Measurements from ENCODE around the gene SPOUT1.

DNA sequence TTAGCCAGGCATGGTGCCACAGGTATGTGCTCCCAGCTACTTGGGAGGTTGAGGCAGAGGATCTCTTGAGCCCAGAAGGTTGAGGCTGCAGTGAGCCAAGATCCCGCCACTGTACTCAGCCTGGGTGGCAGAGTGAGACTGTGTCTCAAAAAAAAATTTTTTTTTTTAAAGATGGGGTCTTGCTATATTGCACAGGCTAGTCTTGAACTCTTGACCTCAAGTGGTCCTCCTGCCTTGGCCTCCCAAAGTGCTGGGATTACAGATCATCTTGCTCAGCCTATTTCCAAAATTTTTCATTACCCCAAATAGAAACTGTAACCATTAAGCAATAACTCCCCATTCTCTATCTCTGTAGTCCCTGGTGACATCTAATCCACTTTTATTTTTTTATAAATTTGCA, 46.9 kb downstream of the SPOUT1 start:
- TF ChIP-seq, protein P1, sequence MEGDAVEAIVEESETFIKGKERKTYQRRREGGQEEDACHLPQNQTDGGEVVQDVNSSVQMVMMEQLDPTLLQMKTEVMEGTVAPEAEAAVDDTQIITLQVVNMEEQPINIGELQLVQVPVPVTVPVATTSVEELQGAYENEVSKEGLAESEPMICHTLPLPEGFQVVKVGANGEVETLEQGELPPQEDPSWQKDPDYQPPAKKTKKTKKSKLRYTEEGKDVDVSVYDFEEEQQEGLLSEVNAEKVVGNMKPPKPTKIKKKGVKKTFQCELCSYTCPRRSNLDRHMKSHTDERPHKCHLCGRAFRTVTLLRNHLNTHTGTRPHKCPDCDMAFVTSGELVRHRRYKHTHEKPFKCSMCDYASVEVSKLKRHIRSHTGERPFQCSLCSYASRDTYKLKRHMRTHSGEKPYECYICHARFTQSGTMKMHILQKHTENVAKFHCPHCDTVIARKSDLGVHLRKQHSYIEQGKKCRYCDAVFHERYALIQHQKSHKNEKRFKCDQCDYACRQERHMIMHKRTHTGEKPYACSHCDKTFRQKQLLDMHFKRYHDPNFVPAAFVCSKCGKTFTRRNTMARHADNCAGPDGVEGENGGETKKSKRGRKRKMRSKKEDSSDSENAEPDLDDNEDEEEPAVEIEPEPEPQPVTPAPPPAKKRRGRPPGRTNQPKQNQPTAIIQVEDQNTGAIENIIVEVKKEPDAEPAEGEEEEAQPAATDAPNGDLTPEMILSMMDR (IDR thresholded peaks at IDR 0.05; ENCODE audit: low read depth, low read length) = no peak
- TF ChIP-seq, protein P2, sequence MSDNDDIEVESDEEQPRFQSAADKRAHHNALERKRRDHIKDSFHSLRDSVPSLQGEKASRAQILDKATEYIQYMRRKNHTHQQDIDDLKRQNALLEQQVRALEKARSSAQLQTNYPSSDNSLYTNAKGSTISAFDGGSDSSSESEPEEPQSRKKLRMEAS (IDR thresholded peaks at IDR 0.05; ENCODE audit: low read depth, low read length) = no peak
- TF ChIP-seq POLR2A (IDR thresholded peaks at IDR 0.05; ENCODE audit: extremely low read depth, insufficient read length) (no peak), MYC (IDR thresholded peaks at IDR 0.05; ENCODE audit: low read depth, low read length) (no peak)

Data from NB4 (cell line).